ENCODE measurements around the gene FITM2. TPM values are rescaled to one million over a fixed set of nuclear protein-coding genes. Genes with fewer than 3 reads are reported as not detected.

Gene FITM2
- total and polyA plus RNA-seq, 10 of the 15 experiments (the other 5 are each of a cell fraction or from before 2014, with no cell fraction given): 0.46 to 1.9 (median 1.6) TPM

DNA sequence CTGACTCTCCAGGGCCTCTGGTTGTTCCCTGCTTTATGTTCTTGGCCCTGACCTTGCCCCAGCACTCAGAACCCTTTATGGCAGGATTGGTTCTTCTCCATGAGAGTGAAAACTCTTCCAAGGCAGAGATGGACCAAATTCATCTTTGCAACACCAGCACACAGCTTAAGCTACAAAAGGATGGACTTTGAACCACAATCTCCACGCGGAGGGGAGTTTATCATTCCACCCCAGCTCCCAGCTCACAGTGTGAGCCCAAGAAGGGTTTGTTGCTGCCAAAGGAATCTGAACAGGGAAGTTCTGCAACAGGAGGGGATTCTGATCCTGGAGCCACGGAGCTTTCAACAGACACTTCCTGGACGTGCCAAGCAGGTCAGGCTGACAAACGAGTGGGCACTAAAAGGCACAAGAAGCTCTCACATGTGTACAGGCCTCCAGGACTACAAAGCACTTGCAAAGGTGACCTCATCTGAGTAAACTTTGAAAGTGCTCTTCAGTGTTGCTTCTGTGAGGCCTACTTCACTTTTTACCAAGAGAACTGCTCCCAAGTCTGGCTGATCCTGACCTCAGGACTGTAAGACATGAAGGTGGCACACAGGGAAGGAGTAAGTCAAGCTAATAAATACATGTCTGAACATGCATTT lies 8.9 kb downstream of the FITM2 start:
- intact Hi-C loops (cut with micrococcal nuclease; ENCODE audit: unreplicated experiment): no loop called here
- ChIA-PET CTCF (no interaction called here), RAD21 (ENCODE audit: unreplicated experiment) (interaction anchor here (0.9 kb wide), 1 partner anchor 90 kb away, joined by 3 read pairs; no protein-coding TSS in a partner anchor), SMC1A (ENCODE audit: uncharacterized antibody, unreplicated experiment) (interaction anchor here (1.4 kb wide), 1 partner anchor 9 kb away, joined by 4 read pairs; the partner anchor contains the start of gene FITM2), POLR2A (no interaction called here)
- H3K27ac ChIP-seq (ENCODE audit: control insufficient read depth, insufficient read depth): no peak overlapping the region
- in situ Hi-C loops (cut with MboI): no loop called here
- H3K4me1 ChIP-seq (ENCODE audit: control insufficient read depth, insufficient read depth, low read length): no peaks in the 10 kb centered on the region
- H3K9me3 ChIP-seq (replicated peaks; ENCODE audit: control insufficient read depth, insufficient read depth, low read length): no peaks in the 10 kb centered on the region
- ATAC-seq (no peak), DNase-seq (ENCODE audit: low read depth, low spot score) (no peak), FAIRE-seq (no peak)
- no peaks in the 10 kb centered on the region for H3K27me3 ChIP-seq (replicated peaks in 1 of 2; ENCODE audit: control insufficient read depth in 2 of 2, insufficient read depth in 2 of 2, low read length in 1 of 2)
- no peak overlapping the region for H3K4me3 ChIP-seq
- no peak overlapping the region for H3K9ac ChIP-seq (ENCODE audit: control insufficient read depth, insufficient read depth, low read length)
- no TSS peak for BruUV-seq (replicated peaks)
- no peaks in the 10 kb centered on the region for H3K79me2 ChIP-seq (ENCODE audit: control insufficient read depth, insufficient read depth, low read length)
- 0 out of 4 replicates have a peak, but pooled peaks cover 0 to 2% of the 10 kb centered on the region in 2 experiments for H3K36me3 ChIP-seq (ENCODE audit: control insufficient read depth in 2 of 2, insufficient read depth in 2 of 2, low read length in 1 of 2)
- no peak overlapping the region for H2AFZ ChIP-seq (ENCODE audit: control insufficient read depth, low read depth, low read length)
- H3K4me2 ChIP-seq (ENCODE audit: control insufficient read depth, insufficient read depth): no peak overlapping the region
- TF ChIP-seq CEBPB (IDR thresholded peaks at IDR 0.05; ENCODE audit: borderline replicate concordance in 1 of 2, low read depth in 2 of 2, low read length in 2 of 2) (no peak), ZNF622 (IDR thresholded peaks at IDR 0.05) (no peak), ZNF24 (IDR thresholded peaks at IDR 0.05) (no peak), CREB1 (IDR thresholded peaks at IDR 0.05; ENCODE audit: low read depth) (no peak), SMC3 (IDR thresholded peaks at IDR 0.05; ENCODE audit: borderline replicate concordance, low read length) (no peak), SREBF1 (IDR thresholded peaks at IDR 0.05; ENCODE audit: low read length) (no peak)
- H4K20me1 ChIP-seq (ENCODE audit: control insufficient read depth, insufficient read depth): no peaks in the 10 kb centered on the region
- WGBS (ENCODE audit: insufficient coverage, insufficient replicate concordance, low lambda C conversion rate, missing lambda C conversion rate): 31% methylated on average over 5 of the region's 5 CpGs

- BruUV-seq (replicated peaks): no TSS peak
- ChIA-PET POLR2A (no interaction called here), SMC1A (ENCODE audit: uncharacterized antibody, unreplicated experiment) (interaction anchor here (1.4 kb wide), 1 partner anchor 10 kb away, joined by 4 read pairs; the partner anchor contains the start of gene FITM2), CTCF (interaction anchor here (1.3 kb wide), 2 partner anchors 10 to 85 kb away, joined by 6 to 8 read pairs; partner anchors contain the start of gene FITM2), RAD21 (ENCODE audit: unreplicated experiment) (no interaction called here)
- intact Hi-C loops (cut with micrococcal nuclease; ENCODE audit: unreplicated experiment): no loop called here
- Histone ChIP-seq H3K27ac (ENCODE audit: control insufficient read depth, insufficient read depth) (no peak overlapping the region), H3K9me3 (replicated peaks; ENCODE audit: control insufficient read depth, insufficient read depth, low read length) (no peaks in the 10 kb centered on the region), H3K4me2 (ENCODE audit: control insufficient read depth, insufficient read depth) (no peak overlapping the region), H3K4me1 (ENCODE audit: control insufficient read depth, insufficient read depth, low read length) (no peaks in the 10 kb centered on the region), H3K27me3 (replicated peaks in 1 of 2; ENCODE audit: control insufficient read depth in 2 of 2, insufficient read depth in 2 of 2, low read length in 1 of 2) (no peaks in the 10 kb centered on the region), H3K4me3 (no peak overlapping the region), H4K20me1 (ENCODE audit: control insufficient read depth, insufficient read depth) (no peaks in the 10 kb centered on the region), H3K36me3 (ENCODE audit: control insufficient read depth in 2 of 2, insufficient read depth in 2 of 2, low read length in 1 of 2) (0 out of 4 replicates have a peak, but pooled peaks cover 0 to 2% of the 10 kb centered on the region in 2 experiments), H3K9ac (ENCODE audit: control insufficient read depth, insufficient read depth, low read length) (no peak overlapping the region), H2AFZ (ENCODE audit: control insufficient read depth, low read depth, low read length) (no peak overlapping the region), H3K79me2 (ENCODE audit: control insufficient read depth, insufficient read depth, low read length) (no peaks in the 10 kb centered on the region)
- no peak for FAIRE-seq
- no peak for TF ChIP-seq NRF1 (conservative IDR thresholded peaks at IDR 0.05; ENCODE audit: low read depth, low read length)
- TF ChIP-seq ZNF24 (IDR thresholded peaks at IDR 0.05): no peak
- no peak for TF ChIP-seq SRF (IDR thresholded peaks at IDR 0.05; ENCODE audit: low read depth in 2 of 2, low read length in 2 of 2)
- TF ChIP-seq NFYA (IDR thresholded peaks at IDR 0.05; ENCODE audit: borderline replicate concordance, low read depth, low read length): no peak
- no peak for TF ChIP-seq EP300 (IDR thresholded peaks at IDR 0.05; ENCODE audit: borderline replicate concordance in 1 of 2, control insufficient read depth in 1 of 2, low read depth in 2 of 2, low read length in 2 of 2)
- no peak for TF ChIP-seq MYC (IDR thresholded peaks at IDR 0.05; ENCODE audit: insufficient read depth, insufficient read length, insufficient replicate concordance, low read length, severe bottlenecking)
- no peak for TF ChIP-seq NR2F1 (conservative IDR thresholded peaks at IDR 0.05)
- no peak for TF ChIP-seq RUNX3 (IDR thresholded peaks at IDR 0.05; ENCODE audit: low read length)
- in situ Hi-C loops (cut with MboI): no loop called here
- DNase-seq (ENCODE audit: low read depth, low spot score): no peak
- ATAC-seq: no peak
These were observed 9.7 kb downstream of the FITM2 start for GRCh38 chr20:44301285-44301684.

Measured in GM12878 (cell line).